GM19043 (cell line): Measurements from ENCODE around the gene SHB.

ENCODE experiments used
- ATAC-seq: cut with Tn5 transposase; IDR thresholded peaks from one replicate; pipeline ENCODE4 v1.9.1; 2021; ENCODE audit warnings: low read depth; ENCODE audit not compliant: unreplicated experiment

The SHB gene

DNA sequence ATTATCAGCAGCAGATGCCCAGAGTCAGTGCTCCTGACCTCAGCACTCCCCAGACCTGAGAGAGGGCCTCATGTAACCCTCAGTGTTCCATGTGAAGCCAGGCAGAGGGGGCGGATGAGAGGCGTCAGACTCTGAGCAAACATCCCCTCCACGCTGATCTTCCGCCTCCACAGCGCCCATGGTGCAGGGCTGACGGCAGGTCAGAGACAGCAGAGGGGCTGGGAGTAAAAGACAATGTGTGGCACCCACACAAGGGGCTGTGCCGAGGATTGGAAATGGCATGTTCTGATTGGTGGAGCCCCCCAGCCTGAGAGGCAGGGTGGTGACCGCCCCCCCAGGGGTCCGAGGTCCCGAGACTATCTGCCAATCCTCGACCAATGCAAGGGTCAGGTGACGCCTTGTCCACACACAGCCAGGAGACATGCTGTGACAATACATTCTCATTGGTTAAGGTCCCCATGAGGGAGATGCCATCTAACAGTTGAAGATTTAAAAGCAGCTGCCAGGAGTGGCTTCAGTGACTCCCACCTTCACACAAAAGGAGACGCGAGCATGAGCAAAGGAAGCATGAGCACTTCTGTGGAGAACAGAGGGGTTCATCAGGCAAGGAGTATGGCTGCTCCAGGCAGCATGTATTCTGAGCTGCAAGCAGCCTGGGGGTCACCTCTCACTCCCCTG lies 145.8 kb downstream of the SHB start:
- ATAC-seq, result no peak

DNA sequence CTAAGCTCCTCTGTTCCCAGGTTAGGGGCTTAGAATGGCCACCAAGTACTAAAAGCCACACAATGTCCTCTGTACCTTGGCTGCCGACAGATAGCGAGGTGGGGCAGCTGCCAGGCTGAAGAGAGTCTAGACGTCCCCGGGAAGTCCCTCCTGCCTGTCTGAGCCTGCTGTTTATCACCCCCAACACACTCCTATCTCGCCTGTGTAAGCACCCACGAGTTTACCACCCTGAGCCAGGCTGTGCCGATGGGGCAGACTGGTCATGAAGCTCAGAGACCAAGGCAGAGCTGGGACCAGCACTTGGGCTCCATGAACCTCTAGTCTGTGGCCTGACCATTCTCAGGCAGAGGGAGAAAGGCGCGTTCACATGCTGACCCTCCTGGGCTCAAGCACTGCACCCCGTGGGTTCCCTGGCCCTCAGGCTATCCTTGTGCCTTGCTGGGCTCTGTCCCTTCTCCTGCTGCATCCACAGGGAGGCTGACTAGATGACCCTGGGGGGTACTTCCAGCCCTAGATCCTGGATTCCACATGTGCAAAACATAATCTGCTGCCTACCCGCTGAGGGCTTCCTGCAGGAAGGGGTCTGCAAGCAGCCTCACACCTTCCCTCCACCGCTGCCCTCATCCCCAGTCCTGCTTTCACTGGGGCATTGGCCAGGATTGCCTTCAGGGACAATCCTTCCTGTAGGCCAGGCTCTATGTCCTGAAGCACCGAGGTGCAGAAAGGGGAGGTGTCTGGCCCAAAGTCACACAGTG lies 146.5 kb downstream of the SHB start:
- ATAC-seq, result no peak

DNA sequence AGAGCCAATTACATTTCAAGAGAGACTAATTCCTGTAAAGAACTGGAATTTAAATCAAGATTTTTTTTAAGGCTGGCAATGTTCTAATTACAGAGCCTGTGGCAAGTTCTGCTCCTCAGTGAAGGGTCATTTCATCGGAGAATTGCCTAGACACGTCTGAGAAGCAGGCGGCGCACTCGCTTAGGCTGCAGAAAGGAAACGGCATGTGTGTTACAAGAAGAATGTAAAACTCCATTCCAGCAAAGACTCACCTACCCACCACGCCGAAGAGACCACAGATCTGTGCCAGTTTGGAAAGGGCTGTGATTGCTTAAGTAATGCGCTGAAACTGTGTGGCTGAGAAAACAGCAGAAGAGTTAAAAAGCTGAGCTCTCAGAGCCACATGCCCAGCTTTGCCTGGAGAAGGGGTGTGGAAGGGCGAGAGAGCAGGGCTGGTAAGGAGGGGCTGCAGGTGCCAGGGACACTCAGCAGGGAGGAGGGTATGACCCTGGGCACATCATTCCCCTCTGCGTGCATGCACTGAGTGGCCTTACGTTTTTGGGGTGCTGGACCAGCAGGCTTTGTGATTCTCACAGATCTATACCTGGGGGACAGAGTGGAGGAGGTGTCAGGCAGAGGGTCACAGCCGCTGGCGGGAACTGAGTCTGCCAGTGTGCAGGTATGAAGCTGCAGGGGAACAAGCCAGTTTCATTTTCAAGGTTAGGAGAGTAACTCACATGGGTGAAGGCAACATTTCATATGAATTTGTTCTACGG lies 147.3 kb downstream of the SHB start:
- ATAC-seq, result no peak

- no peak for ATAC-seq
Observed at GRCh38 chr9:37921168-37921510, 147.9 kb downstream of the SHB start.

- no peak for ATAC-seq
Observed at GRCh38 chr9:37920471-37921167, 148.4 kb downstream of the SHB start.

- ATAC-seq, result no peak
Observed at GRCh38 chr9:37919956-37920335, 149.1 kb downstream of the SHB start.

DNA sequence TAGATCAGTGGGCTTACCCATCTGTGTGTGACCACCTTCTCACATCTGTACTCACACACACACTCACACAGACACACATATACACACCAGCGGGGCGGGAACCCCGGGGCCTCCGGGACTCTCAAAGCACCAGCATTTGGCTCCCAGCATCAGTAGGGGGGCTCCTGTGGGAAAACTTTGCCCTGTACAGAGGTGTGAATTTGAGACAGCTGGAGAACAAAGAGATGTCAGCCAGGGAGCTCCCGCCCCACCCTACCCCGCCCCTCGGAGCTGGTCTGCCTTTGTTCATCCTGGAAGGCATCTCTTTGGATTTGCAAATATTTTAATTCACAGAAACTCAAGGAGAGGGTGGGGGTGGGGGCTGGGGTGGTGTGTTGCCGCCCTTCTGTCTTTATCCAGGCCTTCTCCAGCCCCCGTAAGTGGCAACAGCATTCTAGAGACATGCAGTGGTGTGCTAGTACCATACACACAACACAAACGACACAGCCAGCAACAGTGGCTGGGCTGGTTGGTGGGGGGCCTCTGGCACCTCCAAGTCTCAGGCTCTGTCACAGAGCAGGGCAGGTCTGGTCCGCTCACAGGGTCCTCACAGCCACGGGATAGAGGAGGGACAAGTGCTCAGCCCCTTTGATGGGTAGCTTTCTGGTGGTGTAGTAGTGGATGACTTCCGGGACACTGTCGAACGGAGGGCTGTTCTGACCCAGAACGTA lies 149.6 kb downstream of the SHB start:
- no peak for ATAC-seq

- ATAC-seq, result no peak
Observed at GRCh38 chr9:37918665-37919170, 150.3 kb downstream of the SHB start.

DNA sequence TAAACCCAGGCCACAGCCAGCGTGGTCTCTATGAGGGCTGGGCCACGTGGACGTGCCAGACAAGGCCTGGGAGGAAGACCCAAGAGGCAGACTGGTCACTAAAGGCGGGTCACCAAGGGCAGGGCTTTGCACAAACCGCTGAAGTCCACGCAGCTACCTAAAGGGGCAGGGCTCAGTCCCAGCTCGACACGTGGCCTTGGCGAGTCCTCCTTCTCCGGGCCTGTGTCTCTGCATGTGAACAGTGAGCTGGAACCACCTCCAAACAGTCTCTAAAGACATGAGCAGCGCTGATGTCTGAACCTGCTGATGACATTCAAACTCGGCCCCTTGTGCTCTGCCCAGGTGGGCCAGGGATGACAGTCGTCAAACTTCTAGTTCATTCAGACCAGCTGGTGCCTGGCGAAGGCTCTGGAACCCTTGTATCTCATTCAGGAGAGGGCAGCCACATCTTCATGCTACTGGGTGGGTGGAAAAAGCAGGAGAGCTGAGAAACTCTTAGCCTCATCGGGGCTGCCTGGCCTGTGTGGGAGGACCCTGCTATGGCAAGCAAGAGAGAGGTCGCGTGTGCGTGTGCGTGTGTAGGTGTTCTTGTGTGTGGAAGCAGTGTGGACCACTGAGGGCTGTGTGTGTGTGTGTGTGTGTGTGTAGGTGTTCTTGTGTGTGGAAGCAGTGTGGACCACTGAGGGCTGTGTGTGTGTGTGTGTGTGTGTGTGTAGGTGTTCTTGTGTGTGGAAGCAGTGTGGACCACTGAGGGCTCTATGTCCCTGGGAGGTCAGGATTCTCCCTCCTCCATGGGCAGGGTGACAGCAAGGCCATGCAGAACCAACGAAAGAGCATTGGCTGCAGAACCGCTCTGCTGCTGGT lies 151.0 kb downstream of the SHB start:
- ATAC-seq, result no peak

- ATAC-seq, result no peak
Observed at GRCh38 chr9:37917313-37917731, 151.7 kb downstream of the SHB start.

GRCh38 chr9:37916471-37917312 lies 152.3 kb downstream of the SHB start:
- ATAC-seq, result no peak

DNA sequence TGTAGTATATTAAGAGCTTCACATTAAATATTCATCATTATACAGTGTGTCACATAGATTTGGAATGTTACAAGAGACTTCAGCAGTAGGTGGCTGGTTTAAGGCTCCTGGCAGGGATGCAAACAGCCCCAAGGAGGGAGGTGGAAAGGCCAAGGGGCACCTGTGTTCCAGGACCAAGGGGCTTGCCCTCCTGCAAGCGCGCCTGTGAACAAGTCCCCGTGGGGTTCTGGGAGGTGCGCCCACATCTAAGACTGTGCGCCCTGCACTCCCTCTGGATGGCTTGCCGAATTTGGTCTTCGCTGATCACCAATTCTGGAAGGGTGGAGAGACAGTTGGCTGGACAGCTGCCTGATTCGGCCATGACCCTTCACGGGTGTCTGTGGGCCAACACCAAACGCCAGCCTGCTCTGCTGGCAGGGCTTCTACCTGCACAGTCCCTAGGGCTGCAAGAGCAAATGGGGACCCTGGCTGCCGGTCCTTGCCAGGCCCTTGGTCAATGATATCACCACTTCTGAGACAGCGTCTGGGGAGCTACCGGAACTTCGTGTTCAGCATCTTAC lies 153.0 kb downstream of the SHB start:
- no peak for ATAC-seq

- ATAC-seq, result no peak
Observed at GRCh38 chr9:37914701-37915358, 154.2 kb downstream of the SHB start.

- ATAC-seq, result no peak
Observed at GRCh38 chr9:37914154-37914551, 154.9 kb downstream of the SHB start.

- peak; percentile 64 for ATAC-seq
Observed at GRCh38 chr9:37913480-37914153, 155.4 kb downstream of the SHB start.

GRCh38 chr9:37911271-37911681 lies 157.8 kb downstream of the SHB start:
- ATAC-seq, result no peak

GRCh38 chr9:37910271-37910670 lies 158.8 kb downstream of the SHB start:
- ATAC-seq, result no peak
